Middle frontal gyrus (tissue), 1 donor: ENCODE measurements around the gene TMEM266.
"Not testable (repeated sequence)": the region's sequence is repeated elsewhere in the genome, so short reads cannot be mapped to it uniquely, and the experiment has no call there.

Source experiments
- DNase-seq: peaks from one replicate; pipeline ENCODE4 v3.0.0-alpha.2; 2015; ENCODE audit warnings: low spot score; ENCODE audit errors: extremely low spot score

TMEM266 gene, protein sequence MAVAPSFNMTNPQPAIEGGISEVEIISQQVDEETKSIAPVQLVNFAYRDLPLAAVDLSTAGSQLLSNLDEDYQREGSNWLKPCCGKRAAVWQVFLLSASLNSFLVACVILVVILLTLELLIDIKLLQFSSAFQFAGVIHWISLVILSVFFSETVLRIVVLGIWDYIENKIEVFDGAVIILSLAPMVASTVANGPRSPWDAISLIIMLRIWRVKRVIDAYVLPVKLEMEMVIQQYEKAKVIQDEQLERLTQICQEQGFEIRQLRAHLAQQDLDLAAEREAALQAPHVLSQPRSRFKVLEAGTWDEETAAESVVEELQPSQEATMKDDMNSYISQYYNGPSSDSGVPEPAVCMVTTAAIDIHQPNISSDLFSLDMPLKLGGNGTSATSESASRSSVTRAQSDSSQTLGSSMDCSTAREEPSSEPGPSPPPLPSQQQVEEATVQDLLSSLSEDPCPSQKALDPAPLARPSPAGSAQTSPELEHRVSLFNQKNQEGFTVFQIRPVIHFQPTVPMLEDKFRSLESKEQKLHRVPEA

DNA sequence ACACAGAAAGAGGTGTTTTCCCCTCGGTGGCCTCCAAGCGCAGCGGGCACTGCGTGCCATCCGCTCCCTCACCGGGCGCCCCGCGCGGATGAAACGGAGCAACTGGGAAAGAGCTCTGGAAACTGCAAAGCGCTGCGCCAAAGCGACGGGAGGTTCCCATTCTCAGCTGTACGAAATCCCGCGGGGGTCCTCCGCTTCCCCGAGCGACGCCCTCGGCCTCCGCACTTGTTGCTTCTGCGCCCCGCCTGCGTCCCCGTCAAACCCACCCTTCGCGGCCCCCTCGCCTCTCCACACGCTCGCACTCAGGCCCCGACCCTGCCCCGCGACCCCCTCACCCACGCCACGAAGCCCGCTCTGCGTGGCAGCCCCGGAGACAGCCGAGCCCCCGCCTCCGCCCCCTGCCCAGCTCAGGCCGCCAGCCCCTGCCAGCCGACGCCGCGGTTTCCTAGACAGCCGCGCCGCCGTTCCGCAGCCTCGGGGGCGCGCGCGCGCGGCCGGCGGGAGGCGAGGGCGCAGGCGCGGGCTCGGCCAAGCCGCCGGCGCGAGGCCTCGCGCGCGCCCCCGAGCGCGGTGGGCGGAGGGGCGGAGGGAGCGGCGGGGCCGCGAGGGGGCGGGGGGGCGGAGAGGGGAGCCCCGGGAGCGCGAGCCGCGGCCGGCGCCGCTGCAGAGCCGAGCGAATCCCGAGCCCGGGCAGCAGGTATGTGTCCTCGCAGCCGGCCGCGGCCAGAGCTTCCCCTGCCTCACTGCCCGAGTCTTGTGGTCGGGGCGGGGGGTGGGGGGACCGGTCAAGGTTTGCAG is at the start of gene TMEM266:
Gene TMEM266, plus strand, starts transcription at position 666 of the 798 bp plus-strand sequence. CDS start 74,279 bp downstream, outside the sequence.
- DNase-seq: peak; percentile 19

DNA sequence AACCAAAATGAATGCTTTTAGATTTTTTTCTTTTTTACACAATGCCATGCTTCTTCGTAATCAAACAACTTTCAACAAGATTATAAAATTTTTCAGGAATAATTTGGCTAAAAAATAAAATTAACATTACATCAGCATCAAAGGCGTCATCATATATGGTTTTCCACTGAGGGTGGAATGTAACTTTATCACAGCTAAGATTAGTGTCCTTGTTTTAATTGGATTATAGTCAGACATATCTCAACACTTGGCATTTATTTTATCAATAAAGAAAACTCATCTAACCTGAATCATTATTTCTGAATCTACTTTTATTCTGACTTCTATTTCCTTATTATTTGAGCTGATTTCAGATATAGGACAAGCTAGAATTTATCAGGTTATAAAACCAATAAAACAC is 49.2 kb upstream of the TMEM266 start:
- no peak for DNase-seq

DNA sequence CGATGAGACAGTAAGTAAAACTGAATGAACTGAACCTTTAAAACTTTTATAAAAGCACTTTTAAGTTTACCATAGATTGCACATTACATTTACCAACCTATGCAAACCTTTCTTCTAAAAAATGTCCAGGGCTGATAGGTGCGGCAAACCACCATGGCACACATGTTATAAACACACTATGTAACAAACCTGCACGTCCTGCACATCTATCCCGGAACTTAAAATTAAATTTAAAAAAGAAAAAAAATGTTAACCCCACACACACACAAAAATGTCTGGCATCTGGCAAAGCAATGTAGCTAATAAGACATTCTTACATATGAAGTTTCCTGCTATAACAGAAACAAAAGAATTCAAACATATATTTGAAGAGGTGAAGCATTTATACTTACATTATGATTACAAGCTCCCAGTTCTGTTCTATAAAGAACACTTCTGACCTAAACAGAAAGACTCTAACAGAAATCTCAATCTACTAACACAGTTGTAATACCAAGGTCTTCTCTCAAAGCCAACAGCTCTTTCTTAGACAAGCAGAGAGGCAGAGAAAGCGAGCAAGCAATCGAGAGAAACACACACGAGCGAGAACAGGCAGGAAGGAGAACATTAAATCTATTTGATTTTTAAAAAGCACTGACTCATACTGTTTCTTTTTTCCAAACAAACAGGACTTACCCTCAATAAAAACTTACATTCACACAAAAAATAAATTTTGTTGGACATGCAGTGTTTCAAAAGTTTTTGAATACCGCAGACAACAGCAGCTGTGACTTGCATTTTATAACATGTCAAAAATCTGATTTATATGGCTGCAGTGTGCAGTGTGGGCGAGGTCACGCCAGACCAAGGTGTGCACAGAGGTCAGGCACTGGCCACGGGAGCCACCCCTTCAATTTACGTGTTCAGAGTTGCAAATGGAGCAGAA is 47.9 kb upstream of the TMEM266 start, which contains the start of gene NRG4:
Gene NRG4, minus strand, starts transcription at position 798 of the 925 bp plus-strand sequence. CDS start 1,194 bp downstream, outside the sequence.
- no peak for DNase-seq

DNA sequence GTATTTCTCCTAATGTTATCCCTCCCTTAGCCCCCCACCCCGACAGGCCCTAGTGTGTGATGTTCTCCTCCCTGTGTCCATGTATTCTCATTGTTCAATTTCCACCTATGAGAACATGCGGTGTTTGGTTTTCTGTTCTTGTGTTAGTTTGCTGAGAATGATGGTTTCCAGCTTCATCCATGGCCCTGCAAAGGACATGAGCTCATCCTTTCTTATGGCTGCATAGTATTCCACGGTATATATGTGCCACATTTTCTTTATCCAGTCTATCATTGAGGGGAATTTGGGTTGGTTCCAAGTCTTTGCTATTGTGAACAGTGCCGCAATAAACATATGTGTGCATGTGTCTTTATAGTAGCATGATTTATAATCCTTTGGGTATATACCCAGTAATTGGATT is 46.3 kb upstream of the TMEM266 start:
- not testable (repeated sequence) for DNase-seq

DNA sequence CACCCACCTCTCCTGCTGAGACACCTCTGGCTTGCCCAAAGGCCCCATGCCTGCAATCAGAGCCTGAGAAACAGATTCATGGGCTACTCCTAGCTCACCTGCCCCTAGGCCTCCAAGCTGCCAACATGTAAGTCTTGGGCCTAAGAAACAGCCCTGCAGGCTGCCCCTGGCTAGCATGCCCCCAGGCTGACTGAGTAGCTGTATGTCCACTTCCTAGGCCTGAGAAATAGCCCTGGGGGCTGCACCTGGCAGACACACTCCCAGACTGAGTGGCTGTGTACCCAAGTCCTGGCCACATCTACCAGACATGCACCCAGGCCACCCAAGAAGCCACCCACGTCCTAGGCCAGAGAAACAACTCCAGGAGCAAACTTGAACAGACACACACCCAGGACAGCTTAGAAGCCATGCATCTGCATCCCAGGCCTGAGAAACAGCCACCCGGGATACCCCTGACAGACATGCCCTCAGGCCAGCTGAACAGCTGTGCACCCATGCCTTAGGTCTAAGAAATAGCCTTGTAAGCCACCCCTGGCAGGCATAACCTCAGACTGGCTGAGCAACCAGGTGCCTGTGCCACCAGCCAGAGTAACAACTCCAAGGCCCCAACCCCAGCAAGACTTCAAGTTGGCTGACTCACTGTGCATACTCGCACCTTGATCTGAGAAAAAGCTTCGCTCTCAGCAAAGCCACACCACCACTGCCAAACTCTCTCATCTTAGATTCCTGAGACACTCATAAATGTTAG is 35.6 kb upstream of the TMEM266 start:
- no peak for DNase-seq

DNA sequence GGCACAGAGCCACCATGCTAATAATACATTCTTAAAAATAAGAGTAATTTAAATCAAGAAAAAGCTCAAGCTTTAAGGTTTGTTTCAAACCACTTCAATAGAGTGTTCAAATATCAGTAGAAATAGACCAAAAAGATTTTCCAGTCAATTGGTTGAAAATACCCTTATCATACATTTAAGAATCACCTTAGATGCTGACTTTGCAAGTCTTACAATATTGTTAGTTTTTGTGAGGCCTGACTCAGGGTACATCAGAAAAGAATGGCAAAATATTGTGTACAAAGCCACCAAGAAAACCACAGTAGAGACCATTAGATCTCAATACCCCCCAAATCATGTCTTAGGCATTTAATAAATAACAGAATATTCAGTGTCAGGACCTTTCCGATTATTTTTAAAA is 27.7 kb upstream of the TMEM266 start:
- no peak for DNase-seq

DNA sequence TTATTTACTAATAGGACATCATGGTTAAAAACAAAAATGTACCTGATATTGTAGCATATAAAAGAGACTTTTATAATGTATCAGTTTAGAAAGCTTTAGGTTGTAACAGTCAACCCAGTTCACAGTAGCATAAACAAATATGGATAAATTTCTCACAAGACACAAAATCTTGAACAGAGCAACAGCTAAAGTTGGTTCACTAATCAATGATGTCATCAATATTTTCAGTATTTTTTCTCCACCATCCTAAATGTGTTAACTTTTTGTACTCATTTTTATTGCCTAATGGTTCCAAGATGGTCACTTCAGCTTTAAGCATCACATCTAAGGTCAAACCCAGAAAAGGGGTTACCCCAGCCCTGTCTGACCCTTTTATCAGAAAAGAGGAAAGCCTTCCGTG is 26.3 kb upstream of the TMEM266 start:
- DNase-seq: no peak

DNA sequence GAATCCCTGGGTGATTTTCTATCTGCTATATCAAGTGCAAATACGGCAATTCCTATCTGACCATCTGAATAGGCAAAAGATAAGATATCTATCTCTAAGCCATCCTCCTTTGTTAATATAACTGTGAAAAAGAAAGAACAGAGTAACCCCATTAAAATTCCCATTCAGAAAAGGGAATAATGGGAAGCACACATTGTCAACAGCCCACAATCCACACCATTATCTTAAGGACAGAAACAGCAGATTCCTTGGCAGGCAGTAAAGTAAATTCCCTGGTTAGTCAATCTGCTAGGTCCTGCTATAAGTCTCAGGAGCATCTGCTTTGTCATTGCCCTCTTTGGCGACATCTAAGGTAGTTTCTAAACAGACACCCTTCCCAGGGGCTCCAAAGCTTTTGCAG is 25.7 kb upstream of the TMEM266 start:
- no peak for DNase-seq

DNA sequence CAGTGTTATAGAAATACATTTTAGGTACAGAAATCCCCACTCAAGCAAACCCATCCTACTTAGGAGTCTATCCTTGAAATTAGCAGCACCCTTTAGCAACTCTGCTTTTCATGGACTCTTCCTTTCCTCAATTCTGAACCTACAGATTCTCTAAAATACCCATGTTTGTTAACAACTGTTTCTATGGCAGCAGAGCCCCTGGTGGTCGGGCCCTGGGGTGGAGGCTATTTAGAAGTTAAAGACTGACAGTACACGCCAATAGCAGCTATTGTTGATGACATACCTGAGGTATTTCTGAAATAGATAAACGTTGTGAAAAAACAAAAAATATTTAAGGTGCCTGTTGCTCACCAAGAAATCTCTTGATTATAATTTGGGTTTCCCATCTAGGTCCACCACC is 24.2 kb upstream of the TMEM266 start:
- no peak for DNase-seq

DNA sequence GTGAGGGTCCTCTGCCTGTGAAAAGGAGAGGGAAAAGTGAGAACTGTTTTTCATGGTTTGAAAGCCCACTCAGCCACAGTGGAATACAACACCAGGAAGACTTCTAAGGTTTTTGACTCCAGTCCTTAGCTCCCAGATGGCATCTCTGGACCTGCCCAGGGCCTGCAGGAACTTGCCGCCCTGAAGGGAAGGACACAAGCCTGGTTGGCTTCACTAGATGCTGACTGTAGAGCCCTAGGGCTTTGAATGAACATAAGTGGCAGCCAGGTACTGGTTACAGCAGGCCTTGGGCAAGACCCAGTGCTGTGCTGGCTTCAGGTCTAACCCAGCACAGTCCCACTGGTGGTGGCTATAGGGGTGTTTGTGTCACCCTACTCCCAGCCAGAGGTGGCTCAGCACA is 21.3 kb upstream of the TMEM266 start:
- DNase-seq: no peak

DNA sequence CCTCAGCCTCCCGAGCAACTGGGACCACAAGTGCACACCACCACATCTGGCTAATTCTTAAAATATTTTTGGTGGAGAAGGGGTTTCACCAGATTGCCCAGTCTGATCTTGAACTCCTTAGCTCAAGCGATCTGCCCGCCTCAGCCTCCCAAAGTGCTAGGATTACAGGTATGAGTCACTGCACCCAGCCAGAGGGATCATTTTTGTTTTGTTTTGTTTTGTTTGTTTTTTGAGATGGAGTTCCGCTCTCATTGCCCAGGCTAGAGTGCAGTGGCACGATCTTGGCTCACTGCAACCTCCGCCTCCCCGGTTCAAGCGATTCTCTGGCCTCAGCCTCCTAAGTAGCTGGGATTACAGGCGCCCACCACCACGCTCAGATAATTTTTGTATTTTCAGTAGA is 5.6 kb upstream of the TMEM266 start:
- not testable (repeated sequence) for DNase-seq

DNA sequence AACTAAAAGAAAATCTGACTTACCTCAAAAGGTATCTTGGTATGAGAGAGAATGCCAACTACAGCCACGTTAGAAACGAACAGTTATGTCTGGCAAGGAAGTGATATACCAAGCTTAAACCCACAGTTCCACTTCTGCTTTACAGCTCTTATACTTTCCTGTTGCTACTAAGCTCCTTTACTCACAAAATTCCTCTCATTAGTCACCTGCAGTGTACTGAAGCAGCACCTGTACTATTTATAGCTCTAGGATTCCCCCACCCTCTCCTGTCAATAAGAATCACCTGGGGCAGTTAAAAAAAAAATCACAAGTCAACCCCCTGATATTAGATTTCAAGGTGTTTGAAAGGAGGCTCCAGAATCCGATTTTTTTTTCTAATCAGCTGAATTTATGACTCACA is 2.9 kb upstream of the TMEM266 start:
- no peak for DNase-seq

DNA sequence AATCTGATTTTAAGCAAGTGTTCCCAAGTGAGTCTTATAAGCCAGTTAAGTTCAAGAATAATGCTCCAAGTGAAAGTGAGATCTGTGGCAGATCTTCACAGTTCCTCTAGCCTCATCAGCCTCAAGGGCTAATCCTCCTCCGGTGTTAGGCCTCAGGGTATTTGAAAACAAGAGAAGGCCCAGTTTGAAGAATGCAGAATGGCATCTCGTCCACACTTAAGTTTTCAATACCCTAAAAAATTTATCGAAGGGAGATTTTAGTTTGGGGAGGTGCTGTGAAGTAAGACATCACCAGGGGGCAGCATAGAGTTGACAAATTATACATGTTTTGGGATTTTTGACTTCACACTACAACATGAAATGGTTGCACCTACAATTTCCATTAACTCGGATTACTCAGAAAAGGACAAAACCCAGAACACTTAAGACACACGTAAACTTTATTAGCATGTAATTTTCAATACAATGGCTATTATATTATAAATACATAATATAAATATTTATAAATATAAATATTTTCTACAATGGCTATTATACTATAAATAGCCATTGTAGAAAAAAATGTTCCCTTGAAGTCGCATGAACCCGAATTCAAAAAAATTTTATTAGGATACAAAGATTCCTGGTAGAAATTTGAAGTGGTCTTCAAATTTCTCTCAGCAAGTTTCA is 2.3 kb upstream of the TMEM266 start:
- DNase-seq: peak; percentile 26

DNA sequence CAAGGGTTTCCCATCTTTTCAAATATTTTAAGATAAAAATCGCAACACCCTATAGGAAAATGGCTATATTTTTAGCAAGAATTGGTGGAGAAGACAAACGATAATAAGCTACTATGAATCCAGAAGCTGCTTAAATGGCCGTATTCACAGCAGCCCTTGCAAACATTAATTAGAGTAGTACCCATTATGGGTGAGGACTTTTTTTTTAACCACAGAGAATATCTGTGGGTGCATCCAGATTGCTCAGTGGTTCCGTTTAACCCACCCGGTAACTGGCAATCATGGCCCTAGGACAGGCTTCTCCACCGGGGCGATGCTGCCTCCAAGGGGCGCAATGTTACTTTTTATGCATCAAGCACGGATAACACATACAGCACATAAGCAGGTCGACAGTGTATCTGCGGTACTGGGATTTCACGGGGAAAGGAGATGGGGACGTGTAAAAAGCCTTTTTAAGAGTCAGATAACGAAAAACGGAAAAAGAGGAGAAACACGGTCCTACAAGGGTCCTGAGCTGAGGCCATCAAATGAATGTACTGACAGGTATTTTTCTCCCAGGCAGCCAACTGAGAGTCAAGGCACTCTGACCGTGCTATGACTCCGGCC is 968 bp upstream of the TMEM266 start:
- DNase-seq: peak; percentile 32

DNA sequence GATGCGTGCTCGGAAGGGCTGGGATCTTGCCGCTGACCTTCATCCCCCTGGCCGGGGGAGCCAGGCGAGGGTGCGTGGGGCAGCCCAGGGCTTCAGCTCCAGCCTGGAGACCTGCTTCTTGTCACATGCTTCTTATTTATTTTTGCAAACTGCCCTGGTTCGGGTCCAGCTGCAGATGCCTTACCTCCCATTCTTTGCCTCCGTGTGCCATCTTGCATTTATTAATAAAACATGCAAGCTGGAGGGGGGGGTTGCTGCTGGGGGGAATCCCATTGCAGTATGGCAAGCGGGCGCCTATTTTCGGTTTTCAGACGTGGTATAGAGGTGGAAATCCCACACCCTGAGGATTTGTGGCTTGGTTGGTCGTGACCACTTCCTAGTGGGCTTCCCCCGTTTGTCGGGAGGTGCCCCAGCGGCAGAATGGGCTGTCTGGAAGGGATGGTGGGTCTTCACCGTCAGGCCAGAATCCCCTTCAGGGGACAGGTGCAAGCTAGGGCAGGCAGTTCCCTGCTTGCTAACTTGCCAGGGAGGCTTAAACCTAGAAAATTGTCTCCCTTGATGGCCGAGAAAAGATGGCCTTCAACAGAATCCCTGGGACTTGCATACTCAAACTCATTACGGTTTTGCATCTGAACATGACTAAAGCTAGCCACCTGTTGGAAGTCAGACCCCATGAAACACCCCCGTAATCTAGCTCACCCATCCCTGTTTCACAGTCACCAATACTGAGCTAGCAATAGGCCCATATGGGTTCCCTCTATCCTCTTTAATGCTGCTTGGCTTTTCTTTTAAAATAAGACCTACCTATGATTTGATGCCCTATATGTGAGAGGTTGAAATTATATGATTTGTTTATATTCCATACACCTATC is 569 bp downstream of the TMEM266 start:
- no peak for DNase-seq

DNA sequence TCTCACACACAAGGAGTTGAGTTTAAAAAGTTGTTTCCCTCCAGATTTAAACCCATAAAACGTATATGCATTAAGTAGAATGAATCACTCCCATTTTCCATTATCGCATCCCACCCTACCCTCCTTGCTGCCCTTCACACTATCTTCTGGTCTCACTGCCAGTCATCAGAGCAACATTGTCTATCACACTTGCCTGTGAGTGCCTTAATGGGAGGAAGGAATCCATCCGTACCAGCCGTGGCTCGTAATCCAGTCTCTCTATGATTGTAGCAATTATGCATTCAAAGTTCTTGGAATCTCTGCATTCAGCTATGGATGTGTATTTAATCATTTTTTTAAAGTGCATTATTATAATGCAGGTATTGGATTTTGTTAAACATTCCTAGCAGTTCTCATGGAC is 1.9 kb downstream of the TMEM266 start:
- DNase-seq: no peak

DNA sequence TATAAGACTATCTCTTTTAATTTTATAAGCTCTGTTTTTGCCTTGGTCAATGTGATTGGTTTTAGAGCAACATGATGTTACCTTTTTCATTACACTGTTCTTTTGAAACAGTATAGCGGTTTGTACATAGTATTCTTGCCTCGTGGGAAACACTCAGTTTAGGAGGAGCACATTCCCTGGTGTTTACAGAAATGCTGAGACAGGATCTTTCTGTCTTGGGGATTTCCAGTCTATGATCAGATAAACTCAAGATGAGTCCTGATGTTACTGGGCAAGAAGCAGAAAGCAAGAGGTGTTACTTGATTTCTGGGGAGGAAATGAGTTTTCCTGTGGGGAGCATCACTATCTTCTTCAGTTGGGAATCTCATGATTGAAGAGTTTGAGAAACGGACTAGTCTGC is 2.5 kb downstream of the TMEM266 start:
- DNase-seq: no peak

DNA sequence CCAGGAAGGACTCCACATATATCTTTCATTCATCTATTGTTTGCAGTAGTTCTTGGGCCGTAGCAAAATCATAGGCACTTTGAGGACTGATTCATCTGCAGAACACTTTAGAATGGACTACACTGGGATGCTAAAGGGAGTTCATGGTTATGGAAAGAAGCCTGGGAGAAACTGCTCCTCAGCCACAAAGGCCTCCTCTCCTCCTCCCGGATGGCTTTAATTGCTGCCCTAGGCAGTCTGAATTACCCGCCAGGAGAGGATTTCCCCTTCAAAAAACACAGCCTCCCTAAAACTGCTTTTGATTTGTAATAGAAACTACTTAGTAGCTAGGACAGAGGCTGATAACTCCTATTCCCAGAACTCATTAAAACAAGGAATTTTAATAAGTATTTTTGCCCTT is 4.6 kb downstream of the TMEM266 start:
- DNase-seq: no peak
